Mesenchymal stem cell (in vitro differentiated cells and primary cell): Measurements from ENCODE around the gene CYP46A1.
A peak's percentile ranks its signal among the peaks of the same experiment; 100 is the strongest.

ENCODE experiments used
- DNase-seq: peaks from one replicate; pipeline ENCODE4 v3.0.0-alpha.2; 2013
- H2AFZ ChIP-seq: one replicate; pipeline ENCODE4 v1.6.1; 2013; ENCODE audit warnings: low read depth, mild to moderate bottlenecking, control low read depth, inconsistent platforms, low read length, moderate library complexity
- H2AK5ac ChIP-seq: 2 replicates; pipeline ENCODE4 v1.6.1; 2013; ENCODE audit warnings: low read length, moderate library complexity, mild to moderate bottlenecking, inconsistent platforms; ENCODE audit not compliant: severe bottlenecking
- H2BK120ac ChIP-seq: one replicate; pipeline ENCODE4 v1.6.1; 2013; ENCODE audit warnings: low read depth, mild to moderate bottlenecking, inconsistent platforms, low read length, moderate library complexity
- H2BK12ac ChIP-seq, 2 experiments: one replicate each; pipeline ENCODE4 v1.6.1; 2013; ENCODE audit warnings: inconsistent platforms in 2 of 2, low read length in 2 of 2, mild to moderate bottlenecking in 2 of 2, moderate library complexity in 2 of 2, control low read depth in 1 of 2
- H2BK15ac ChIP-seq: one replicate; pipeline ENCODE4 v1.6.1; 2013; ENCODE audit warnings: mild to moderate bottlenecking, low read depth, inconsistent platforms; ENCODE audit not compliant: poor library complexity, severe bottlenecking
- H2BK5ac ChIP-seq: 2 replicates; pipeline ENCODE4 v1.6.1; 2013; ENCODE audit warnings: low read depth, mild to moderate bottlenecking, low read length, control low read depth, inconsistent platforms; ENCODE audit not compliant: poor library complexity, severe bottlenecking
- H3K14ac ChIP-seq, 2 experiments: one replicate each; pipeline ENCODE4 v1.6.1; 2013; ENCODE audit warnings: inconsistent platforms in 2 of 2, low read length in 2 of 2, control low read depth in 1 of 2, mild to moderate bottlenecking in 1 of 2, moderate library complexity in 1 of 2
- H3K18ac ChIP-seq, 2 experiments: one replicate each; pipeline ENCODE4 v1.6.1; 2013; ENCODE audit warnings: inconsistent platforms in 2 of 2, low read length in 2 of 2, control low read depth in 1 of 2, low read depth in 1 of 2, mild to moderate bottlenecking in 1 of 2
- H3K23ac ChIP-seq, 2 experiments: one replicate each; pipeline ENCODE4 v1.6.1; 2013; ENCODE audit warnings: inconsistent platforms in 2 of 2, low read length in 2 of 2, mild to moderate bottlenecking in 2 of 2, moderate library complexity in 2 of 2, control low read depth in 1 of 2
- H3K27ac ChIP-seq: 2 replicates; pipeline ENCODE4 v1.5.1; 2013; ENCODE audit warnings: mild to moderate bottlenecking, moderate library complexity, low read length, control low read depth, inconsistent platforms; ENCODE audit not compliant: poor library complexity, severe bottlenecking
- H3K27me3 ChIP-seq, 2 experiments: 2 replicates each; pipeline versions ENCODE4 v1.6.1 to v1.7.0; 2013; ENCODE audit warnings: low read length in 2 of 2, mild to moderate bottlenecking in 2 of 2, moderate library complexity in 2 of 2, control low read depth in 1 of 2, inconsistent platforms in 1 of 2; ENCODE audit not compliant: control insufficient read depth in 1 of 2, insufficient read depth in 1 of 2
- H3K36me3 ChIP-seq, 2 experiments: 2 replicates each; pipeline versions ENCODE4 v1.6.1 to v1.7.0; 2013; ENCODE audit warnings: low read length in 2 of 2, control low read depth in 1 of 2, inconsistent platforms in 1 of 2, low read depth in 1 of 2, mild to moderate bottlenecking in 1 of 2; ENCODE audit not compliant: insufficient read depth in 2 of 2, control insufficient read depth in 1 of 2
- H3K4ac ChIP-seq, 2 experiments: one replicate each; pipeline ENCODE4 v1.6.1; 2013; ENCODE audit warnings: inconsistent platforms in 2 of 2, low read length in 2 of 2, mild to moderate bottlenecking in 2 of 2, moderate library complexity in 2 of 2, control low read depth in 1 of 2, low read depth in 1 of 2
- H3K4me1 ChIP-seq: 2 replicates; pipeline ENCODE4 v1.6.1; 2013; ENCODE audit warnings: low read depth, low read length, control low read depth; ENCODE audit not compliant: control insufficient read depth, insufficient read depth
- H3K4me2 ChIP-seq: 2 replicates; pipeline ENCODE4 v1.6.1; 2013; ENCODE audit warnings: low read length, mild to moderate bottlenecking, inconsistent platforms; ENCODE audit not compliant: poor library complexity, severe bottlenecking
- H3K4me3 ChIP-seq, 2 experiments: 2 replicates each; pipeline versions ENCODE4 v1.5.1 to v1.7.0; 2013; ENCODE audit warnings: low read length in 2 of 2, mild to moderate bottlenecking in 2 of 2, control low read depth in 1 of 2, low read depth in 1 of 2; ENCODE audit not compliant: insufficient read depth in 1 of 2
- H3K79me1 ChIP-seq: replicated peaks from 2 replicates; pipeline ENCODE4 v1.6.1; 2013; ENCODE audit warnings: mild to moderate bottlenecking, control low read depth, low read length, inconsistent platforms; ENCODE audit not compliant: poor library complexity, severe bottlenecking
- H3K9ac ChIP-seq: 2 replicates; pipeline ENCODE4 v1.7.0; 2013; ENCODE audit warnings: mild to moderate bottlenecking, low read length, moderate library complexity
- H3K9me3 ChIP-seq: 2 replicates; pipeline ENCODE4 v1.7.0; 2013; ENCODE audit warnings: mild to moderate bottlenecking, low read length; ENCODE audit not compliant: control insufficient read depth
- H4K8ac ChIP-seq: one replicate; pipeline ENCODE4 v1.6.1; 2013; ENCODE audit warnings: inconsistent platforms, mild to moderate bottlenecking, low read length, moderate library complexity
- H4K91ac ChIP-seq: one replicate; pipeline ENCODE4 v1.6.1; 2013; ENCODE audit warnings: mild to moderate bottlenecking, low read length, inconsistent platforms
- WGBS: methylation state at CpG from one replicate; pipeline ENCODE4 v1.1.7; 2013; ENCODE audit warnings: mixed read lengths; 5-methylcytosine and 5-hydroxymethylcytosine counted together

The CYP46A1 gene

DNA sequence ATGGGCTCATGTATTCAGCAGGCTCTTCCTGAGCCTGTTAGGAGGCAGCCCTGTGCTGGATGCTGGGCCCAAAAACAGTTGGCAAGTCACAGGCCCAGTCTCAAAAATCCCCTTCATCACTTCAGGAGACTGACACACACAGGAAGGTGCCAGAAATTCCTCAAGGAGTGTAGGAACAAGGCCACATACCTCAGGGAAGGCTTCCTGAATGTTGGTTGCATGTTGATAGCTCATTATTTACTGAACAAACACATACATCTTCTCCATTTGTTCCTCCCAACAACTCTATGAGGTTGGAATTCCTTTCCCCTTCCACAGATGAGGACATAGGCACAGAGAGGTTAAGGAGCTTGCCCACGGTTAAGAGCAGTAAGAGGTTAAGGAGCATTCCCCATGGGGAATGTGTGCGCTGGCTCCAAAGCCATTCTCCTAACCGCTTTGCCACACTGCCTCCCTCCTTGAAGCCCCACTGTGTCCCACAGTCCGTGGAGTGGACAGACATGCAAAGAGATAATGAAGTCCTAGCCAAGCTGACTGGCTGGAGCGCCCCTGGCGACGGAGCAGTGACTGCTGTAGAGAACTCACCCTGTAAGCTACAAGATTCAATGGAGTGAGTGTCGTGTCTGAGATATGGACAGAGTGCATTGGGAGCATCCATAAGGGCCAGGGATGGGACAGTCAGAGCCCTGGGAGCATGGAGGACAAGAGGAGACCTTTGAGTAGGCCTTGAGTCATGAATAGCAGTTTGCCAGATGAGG lies 35.9 kb upstream of the CYP46A1 start:
- no peak for DNase-seq
- WGBS = 84% methylated on average over 8 of the region's 8 CpGs
- H4K91ac ChIP-seq = no peak overlapping the region

DNA sequence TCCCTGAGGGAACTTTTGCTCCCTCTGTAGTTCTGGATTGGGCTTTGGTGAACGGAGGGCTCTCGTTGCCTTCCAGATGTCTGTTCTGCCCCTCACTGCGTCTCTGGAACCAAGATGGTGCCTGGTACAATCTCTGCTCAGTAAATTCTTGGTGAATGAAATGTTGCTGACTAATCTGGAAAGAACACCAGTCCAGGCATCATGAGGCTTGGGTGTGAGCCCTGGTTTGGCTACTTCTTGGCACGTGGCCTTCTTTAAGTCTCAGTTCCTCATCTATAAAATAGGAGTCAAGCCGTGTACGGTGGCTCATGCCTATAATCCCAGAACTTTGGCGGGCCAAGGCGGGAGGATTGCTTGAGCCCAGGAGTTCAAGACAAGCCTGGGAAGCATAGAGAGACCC lies 34.9 kb upstream of the CYP46A1 start:
- no peak overlapping the region for H2BK120ac ChIP-seq
- H4K91ac ChIP-seq = no peak overlapping the region
- H4K8ac ChIP-seq = no peak overlapping the region
- no peak for DNase-seq
- no peak overlapping the region for H3K9ac ChIP-seq
- H2BK15ac ChIP-seq = no peak overlapping the region
- H3K4me3 ChIP-seq = no peak overlapping the region
- H3K9me3 ChIP-seq = no peaks in the 10 kb centered on the region
- no peak overlapping the region for H3K27ac ChIP-seq
- 83% methylated on average over 8 of the region's 8 CpGs for WGBS
- no peaks in the 10 kb centered on the region for H3K36me3 ChIP-seq
- H2BK5ac ChIP-seq = no peak overlapping the region
- H3K18ac ChIP-seq = no peak overlapping the region
- no peak overlapping the region for H2AFZ ChIP-seq
- H3K4me1 ChIP-seq = peaks cover 22% of the 10 kb centered on the region
- no peak overlapping the region for H2AK5ac ChIP-seq
- no peak overlapping the region for H2BK12ac ChIP-seq
- no peak overlapping the region for H3K4me2 ChIP-seq
- H3K23ac ChIP-seq = peak overlapping the region in 1 of 2 experiments; percentile 48
- no peak overlapping the region for H3K4ac ChIP-seq
- no peaks in the 10 kb centered on the region for H3K79me1 ChIP-seq
- H3K27me3 ChIP-seq = peaks cover 0 to 9% of the 10 kb centered on the region in 2 experiments
- H3K14ac ChIP-seq = no peak overlapping the region

More for the DNA sequence above, 35.9 kb upstream of the CYP46A1 start:
- Histone ChIP-seq H3K9me3 (no peaks in the 10 kb centered on the region), H3K9ac (no peak overlapping the region), H2BK12ac (no peak overlapping the region), H2AK5ac (no peak overlapping the region), H3K23ac (no peak overlapping the region), H2BK15ac (no peak overlapping the region), H2AFZ (no peak overlapping the region), H3K18ac (no peak overlapping the region), H3K4me3 (no peak overlapping the region), H3K14ac (no peak overlapping the region), H3K4me2 (no peak overlapping the region), H3K4ac (no peak overlapping the region), H3K79me1 (no peaks in the 10 kb centered on the region), H4K8ac (no peak overlapping the region), H3K36me3 (no peaks in the 10 kb centered on the region), H3K27me3 (peaks cover 0 to 9% of the 10 kb centered on the region in 2 experiments), H2BK5ac (no peak overlapping the region), H3K27ac (no peak overlapping the region), H3K4me1 (peaks cover 22% of the 10 kb centered on the region), H2BK120ac (no peak overlapping the region)

DNA sequence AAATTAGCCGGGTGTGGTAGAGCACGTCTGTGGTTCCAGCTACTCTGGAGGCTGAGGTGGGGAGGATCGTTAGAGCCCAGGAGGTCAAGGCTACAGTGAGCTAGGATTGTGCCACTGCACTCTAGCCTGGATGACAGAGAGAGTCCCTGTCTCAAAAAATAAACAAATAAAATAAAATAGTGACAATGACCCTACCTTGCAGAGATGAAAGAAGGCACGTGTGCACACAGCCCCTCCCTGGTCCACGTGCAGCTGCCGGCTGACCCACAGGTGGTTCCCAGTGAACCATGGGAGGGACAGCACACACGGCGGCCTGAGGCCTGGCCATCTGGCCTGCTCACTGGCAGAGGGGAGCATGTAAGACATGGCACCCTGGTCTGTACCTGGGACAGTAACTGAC lies 34.5 kb upstream of the CYP46A1 start:
- no peak overlapping the region for H2AK5ac ChIP-seq
- H3K36me3 ChIP-seq = no peaks in the 10 kb centered on the region
- no peak overlapping the region for H2BK12ac ChIP-seq
- peak overlapping the region in 1 of 2 experiments; percentile 38 for H3K14ac ChIP-seq
- H3K4me1 ChIP-seq = peaks cover 22% of the 10 kb centered on the region
- H2BK15ac ChIP-seq = no peak overlapping the region
- H4K8ac ChIP-seq = no peak overlapping the region
- no peak overlapping the region for H3K4me3 ChIP-seq
- no peak overlapping the region for H2BK5ac ChIP-seq
- H3K23ac ChIP-seq = no peak overlapping the region
- H3K18ac ChIP-seq = no peak overlapping the region
- H4K91ac ChIP-seq = no peak overlapping the region
- H3K9ac ChIP-seq = no peak overlapping the region
- H3K79me1 ChIP-seq = no peaks in the 10 kb centered on the region
- no peak for DNase-seq
- peaks cover 0 to 6% of the 10 kb centered on the region in 2 experiments for H3K27me3 ChIP-seq
- no peak overlapping the region for H3K4me2 ChIP-seq
- H3K27ac ChIP-seq = no peak overlapping the region
- no peak overlapping the region for H2BK120ac ChIP-seq
- no peak overlapping the region for H2AFZ ChIP-seq
- WGBS = 91% methylated on average over 8 of the region's 8 CpGs
- no peaks in the 10 kb centered on the region for H3K9me3 ChIP-seq
- no peak overlapping the region for H3K4ac ChIP-seq

DNA sequence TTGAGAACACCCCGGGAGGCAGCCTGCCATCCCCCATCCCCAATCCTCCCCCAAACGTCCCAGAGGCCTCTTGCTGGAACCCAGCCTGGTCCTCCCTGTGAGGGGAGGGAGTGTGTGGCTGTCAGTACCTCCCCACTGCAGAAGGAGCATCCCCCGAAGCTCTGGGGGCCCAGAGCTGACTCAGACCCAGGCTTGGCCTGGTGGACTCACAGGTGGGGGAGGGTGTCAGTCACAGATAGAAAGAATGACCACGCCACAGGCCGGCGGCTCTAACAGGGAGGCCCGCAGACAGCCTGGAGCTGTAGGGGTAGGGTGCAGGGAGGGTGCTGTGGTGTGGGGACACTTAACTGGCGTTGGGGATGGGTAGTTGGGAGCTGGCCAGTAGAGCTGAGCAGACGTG lies 33.9 kb upstream of the CYP46A1 start:
- Histone ChIP-seq H3K14ac (no peak overlapping the region), H3K4ac (no peak overlapping the region), H2BK12ac (no peak overlapping the region), H3K79me1 (no peaks in the 10 kb centered on the region), H2BK5ac (no peak overlapping the region), H3K9ac (no peak overlapping the region), H4K8ac (no peak overlapping the region), H3K36me3 (no peaks in the 10 kb centered on the region), H3K18ac (no peak overlapping the region), H2BK15ac (no peak overlapping the region), H2AFZ (no peak overlapping the region), H3K4me1 (peaks cover 19% of the 10 kb centered on the region), H3K27me3 (peaks cover 0 to 3% of the 10 kb centered on the region in 2 experiments), H3K4me2 (no peak overlapping the region), H3K9me3 (no peaks in the 10 kb centered on the region), H3K4me3 (no peak overlapping the region), H4K91ac (no peak overlapping the region), H2BK120ac (no peak overlapping the region), H3K23ac (peak overlapping the region in 1 of 2 experiments; percentile 23), H3K27ac (no peak overlapping the region), H2AK5ac (no peak overlapping the region)
- DNase-seq = no peak
- WGBS = 83% methylated on average over 7 of the region's 9 CpGs
